DND-41 (cell line): ENCODE measurements around the gene MT1HL1.

ENCODE experiments used
- EZH2 ChIP-seq: IDR thresholded peaks from 3 replicates; pipeline ENCODE4 v1.6.1; 2012; ENCODE audit warnings: borderline replicate concordance, low read depth, mild to moderate bottlenecking, moderate library complexity, low read length, inconsistent platforms; ENCODE audit not compliant: severe bottlenecking
- TF ChIP-seq, protein P1 (sequence below): IDR thresholded peaks from 2 replicates; pipeline ENCODE4 v1.5.1; 2012; ENCODE audit warnings: borderline replicate concordance, low read length, moderate library complexity, mild to moderate bottlenecking; ENCODE audit not compliant: poor library complexity, severe bottlenecking; ENCODE audit errors: extremely low read depth

DNA sequence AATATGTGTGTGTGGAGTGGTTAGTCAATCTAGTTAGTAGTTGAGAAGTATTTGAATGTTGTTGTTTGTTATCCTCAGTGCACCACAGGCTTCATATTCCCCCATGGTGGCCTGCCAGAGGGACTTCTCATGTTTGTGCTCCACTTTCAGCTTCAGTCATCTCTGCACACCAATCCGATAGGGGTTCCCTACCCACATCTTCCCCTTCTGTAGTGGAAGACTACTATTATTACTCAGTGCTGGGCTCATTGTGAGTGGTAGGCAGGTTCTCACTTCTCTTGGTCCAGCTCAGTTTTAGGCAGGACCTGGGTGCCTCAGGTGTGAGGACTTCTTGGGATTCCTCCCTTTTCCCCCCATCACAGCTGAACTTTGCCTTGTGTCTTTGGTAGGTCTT is 14.2 kb downstream of the MT1HL1 start:
- TF ChIP-seq, protein P1, sequence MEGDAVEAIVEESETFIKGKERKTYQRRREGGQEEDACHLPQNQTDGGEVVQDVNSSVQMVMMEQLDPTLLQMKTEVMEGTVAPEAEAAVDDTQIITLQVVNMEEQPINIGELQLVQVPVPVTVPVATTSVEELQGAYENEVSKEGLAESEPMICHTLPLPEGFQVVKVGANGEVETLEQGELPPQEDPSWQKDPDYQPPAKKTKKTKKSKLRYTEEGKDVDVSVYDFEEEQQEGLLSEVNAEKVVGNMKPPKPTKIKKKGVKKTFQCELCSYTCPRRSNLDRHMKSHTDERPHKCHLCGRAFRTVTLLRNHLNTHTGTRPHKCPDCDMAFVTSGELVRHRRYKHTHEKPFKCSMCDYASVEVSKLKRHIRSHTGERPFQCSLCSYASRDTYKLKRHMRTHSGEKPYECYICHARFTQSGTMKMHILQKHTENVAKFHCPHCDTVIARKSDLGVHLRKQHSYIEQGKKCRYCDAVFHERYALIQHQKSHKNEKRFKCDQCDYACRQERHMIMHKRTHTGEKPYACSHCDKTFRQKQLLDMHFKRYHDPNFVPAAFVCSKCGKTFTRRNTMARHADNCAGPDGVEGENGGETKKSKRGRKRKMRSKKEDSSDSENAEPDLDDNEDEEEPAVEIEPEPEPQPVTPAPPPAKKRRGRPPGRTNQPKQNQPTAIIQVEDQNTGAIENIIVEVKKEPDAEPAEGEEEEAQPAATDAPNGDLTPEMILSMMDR, result no peak
- no peak for TF ChIP-seq EZH2
